GM12878 (cell line): ENCODE measurements around the gene CXADR. TPM values are rescaled to one million over a fixed set of nuclear protein-coding genes. Genes with fewer than 3 reads are reported as not detected.

Source experiments
- ATAC-seq: fragments of 200-7000 bp; cut with Tn5 transposase; 3 replicates; pipeline ENCODE4 v1.9.1; 2020; ENCODE audit warnings: mild to moderate bottlenecking, moderate library complexity
- BruUV-seq: library from RNA; stranded (reverse); fragments of 400-500 nt; replicated peaks from 2 replicates; lab custom pipeline; 2021; lab: Mats Ljungman, UMichigan
- CTCF ChIA-PET: fragments of 300-600 bp; sonication (Branson Sonifier 250); formaldehyde crosslinking; extraction: SDS; loops from one replicate; lab custom pipeline; 2021; ENCODE audit warnings: inconsistent platforms; lab: Yijun Ruan, JAX
- POLR2A ChIA-PET: fragments of 350-600 bp; formaldehyde crosslinking; extraction: SDS; loops from one replicate; lab custom pipeline; 2021; ENCODE audit warnings: inconsistent platforms; lab: Charles Lee
- RAD21 ChIA-PET: fragments of 300-600 bp; sonication (Branson Sonifier 250); formaldehyde crosslinking; loops from one replicate; lab custom pipeline; 2023; ENCODE audit warnings: antibody characterized with exemption; ENCODE audit not compliant: unreplicated experiment; lab: Charles Lee
- SMC1A ChIA-PET: fragments of 300-600 bp; sonication (Branson Sonifier 250); formaldehyde crosslinking; loops from one replicate; lab custom pipeline; 2023; ENCODE audit not compliant: unreplicated experiment, uncharacterized antibody; lab: Charles Lee
- DNase-seq: peaks from one replicate; pipeline ENCODE4 v3.0.0-alpha.2; 2011; ENCODE audit warnings: low read depth, low spot score
- FAIRE-seq: peaks from 3 replicates; lab custom pipeline; 2011; peaks lifted over from hg19 to GRCh38; lab: Jason Lieb, UNC
- H2AFZ ChIP-seq: 2 replicates; pipeline ENCODE4 v1.6.0; 2011; ENCODE audit warnings: low read depth, low read length, control low read depth; ENCODE audit not compliant: control insufficient read depth
- H3K27ac ChIP-seq: 2 replicates; pipeline ENCODE4 v1.5.1; 2011; ENCODE audit warnings: control low read depth; ENCODE audit not compliant: control insufficient read depth, insufficient read depth
- H3K27me3 ChIP-seq, 2 experiments: replicated peaks in 1 of 2; 2 replicates each; pipeline versions ENCODE4 v1.6.0 to v1.6.1; 2011; ENCODE audit warnings: low read length in 1 of 2; ENCODE audit not compliant: control insufficient read depth in 2 of 2, insufficient read depth in 2 of 2
- H3K36me3 ChIP-seq, 2 experiments: 2 replicates each; pipeline ENCODE4 v1.5.1; 2011; ENCODE audit warnings: low read length in 1 of 2; ENCODE audit not compliant: control insufficient read depth in 2 of 2, insufficient read depth in 2 of 2
- H3K4me1 ChIP-seq: 2 replicates; pipeline ENCODE4 v1.6.1; 2011; ENCODE audit warnings: mild to moderate bottlenecking, low read length, moderate library complexity, mixed read lengths; ENCODE audit not compliant: control insufficient read depth, insufficient read depth
- H3K4me2 ChIP-seq: 2 replicates; pipeline ENCODE4 v1.6.0; 2011; ENCODE audit warnings: control low read depth; ENCODE audit not compliant: control insufficient read depth, insufficient read depth
- H3K4me3 ChIP-seq: fragments of 200-600 bp; sonication (generic); 2 replicates; pipeline ENCODE4 v1.5.1; 2016
- H3K79me2 ChIP-seq: 2 replicates; pipeline ENCODE4 v1.6.0; 2011; ENCODE audit warnings: low read length; ENCODE audit not compliant: control insufficient read depth, insufficient read depth
- H3K9ac ChIP-seq: 2 replicates; pipeline ENCODE4 v1.8.0; 2011; ENCODE audit warnings: low read length, control low read depth, mixed read lengths; ENCODE audit not compliant: control insufficient read depth, insufficient read depth
- H3K9me3 ChIP-seq: replicated peaks from 3 replicates; pipeline ENCODE4 v1.5.1; 2011; ENCODE audit warnings: mild to moderate bottlenecking, low read length; ENCODE audit not compliant: control insufficient read depth, insufficient read depth
- H4K20me1 ChIP-seq: 2 replicates; pipeline ENCODE4 v1.6.0; 2011; ENCODE audit not compliant: control insufficient read depth, insufficient read depth
- GATAD2B ChIP-seq: fragments of 450-650 bp; conservative IDR thresholded peaks from 2 replicates; pipeline ENCODE4 v1.6.1; 2017; ENCODE audit warnings: low read depth, mild to moderate bottlenecking, moderate library complexity
- NR2C1 ChIP-seq: fragments of 450-650 bp; IDR thresholded peaks from 2 replicates; pipeline ENCODE4 v1.6.1; 2017; ENCODE audit warnings: antibody characterized with exemption, mild to moderate bottlenecking, moderate library complexity
- NRF1 ChIP-seq: conservative IDR thresholded peaks from 2 replicates; pipeline ENCODE4 v1.6.1; 2011; ENCODE audit warnings: mild to moderate bottlenecking, low read depth, low read length, improper control_type of control experiment
- PML ChIP-seq: IDR thresholded peaks from 2 replicates; pipeline ENCODE4 v1.6.1; 2012; ENCODE audit warnings: low read length, inconsistent platforms
- RFX5 ChIP-seq: IDR thresholded peaks from 2 replicates; pipeline ENCODE4 v1.6.1; 2011; ENCODE audit warnings: low read depth, low read length, improper control_type of control experiment
- SMARCA5 ChIP-seq: fragments of 450-650 bp; IDR thresholded peaks from 2 replicates; pipeline ENCODE4 v1.6.1; 2017; ENCODE audit warnings: mild to moderate bottlenecking
- SREBF1 ChIP-seq: IDR thresholded peaks from 2 replicates; pipeline ENCODE4 v1.6.1; 2012; ENCODE audit warnings: mild to moderate bottlenecking, low read length
- SREBF2 ChIP-seq: IDR thresholded peaks from 2 replicates; pipeline ENCODE4 v1.6.1; 2012; ENCODE audit warnings: mild to moderate bottlenecking, low read length
- STAT1 ChIP-seq: fragments of 450-650 bp; conservative IDR thresholded peaks from 2 replicates; pipeline ENCODE4 v1.6.1; 2014; ENCODE audit warnings: antibody characterized with exemption, mild to moderate bottlenecking
- WRNIP1 ChIP-seq: IDR thresholded peaks from 2 replicates; pipeline ENCODE4 v1.6.1; 2011; ENCODE audit warnings: low read depth, low read length, improper control_type of control experiment, borderline replicate concordance
- ZNF217 ChIP-seq: fragments of 450-650 bp; IDR thresholded peaks from 2 replicates; pipeline ENCODE4 v1.6.1; 2017; ENCODE audit warnings: antibody characterized with exemption, mild to moderate bottlenecking
- ZSCAN29 ChIP-seq: fragments of 450-650 bp; IDR thresholded peaks from 2 replicates; pipeline ENCODE4 v1.6.1; 2017; ENCODE audit warnings: mild to moderate bottlenecking, moderate library complexity
- WGBS: methylation state at CpG from one replicate; pipeline ENCODE4 v1.1.6; 2016; ENCODE audit warnings: low lambda C conversion rate; ENCODE audit not compliant: insufficient replicate concordance, insufficient coverage; ENCODE audit errors: missing lambda C conversion rate; 5-methylcytosine and 5-hydroxymethylcytosine counted together
- in situ Hi-C: fragments of 300-500 bp; cut with MboI; formaldehyde crosslinking; loops from 9 replicates; pipeline ENCODE4 v1.14.3; 2018; ENCODE audit warnings: mixed read lengths
- intact Hi-C: fragments of 100-400 bp; cut with micrococcal nuclease; formaldehyde crosslinking; loops from one replicate; pipeline ENCODE4 v1.14.2; 2022; ENCODE audit not compliant: unreplicated experiment
- polyA plus RNA-seq, 11 experiments: library from polyadenylated mRNA; depleted of rRNA in 4 of 11; unstranded in 6 of 11; stranded (reverse) in 5 of 11; fragments of >200 nt; fragmentation: Nextera tagmentation in 4 of 11; fragmentation: Illumina TruSeq in 1 of 11; extraction: Ambion mirVana in 4 of 11; extraction: Trizol in 1 of 11; gene quantifications; 1 replicate in 1 of 11; 2 replicates in 10 of 11; pipeline versions ENCODE4 v1.2.1 to v1.2.3, GENCODE V29; 2011 to 2016; ENCODE audit warnings: inconsistent platforms in 2 of 11, missing spikeins in 2 of 11, low read depth in 1 of 11
- total RNA-seq, 4 experiments: library from RNA; depleted of rRNA in 3 of 4; stranded (reverse); fragments of >200 nt in 3 of 4; fragmentation: Illumina TruSeq in 1 of 4; extraction: Trizol in 1 of 4; gene quantifications; 2 replicates each; pipeline versions ENCODE4 v1.2.1 to v1.2.3, GENCODE V29; 2013 to 2021
- TF ChIP-seq, protein P1 (sequence below): IDR thresholded peaks from 2 replicates; pipeline ENCODE4 v1.6.1; 2011; ENCODE audit warnings: mild to moderate bottlenecking, low read depth, low read length, moderate library complexity; ENCODE audit not compliant: insufficient replicate concordance
- TF ChIP-seq, protein P2 (sequence below): IDR thresholded peaks from 2 replicates; pipeline ENCODE4 v1.6.1; 2011; ENCODE audit warnings: low read depth, low read length, improper control_type of control experiment, borderline replicate concordance
- TF ChIP-seq, protein P3 (sequence below): fragments of 450-650 bp; IDR thresholded peaks from 2 replicates; pipeline ENCODE4 v1.6.1; 2017; ENCODE audit warnings: mild to moderate bottlenecking
- TF ChIP-seq, protein P4 (sequence below): fragments of 450-650 bp; IDR thresholded peaks from 2 replicates; pipeline ENCODE4 v1.6.1; 2017; ENCODE audit warnings: mild to moderate bottlenecking, low read depth, inconsistent platforms; ENCODE audit not compliant: poor library complexity, severe bottlenecking
- TF ChIP-seq, protein P5 (sequence below): fragments of 450-650 bp; IDR thresholded peaks from 2 replicates; pipeline ENCODE4 v1.6.1; 2016; ENCODE audit warnings: mild to moderate bottlenecking

CXADR gene
- total and polyA plus RNA-seq, 10 of the 15 experiments (the other 5 are each of a cell fraction or from before 2014, with no cell fraction given) = 0.01 to 0.64 (median 0.13) TPM

DNA sequence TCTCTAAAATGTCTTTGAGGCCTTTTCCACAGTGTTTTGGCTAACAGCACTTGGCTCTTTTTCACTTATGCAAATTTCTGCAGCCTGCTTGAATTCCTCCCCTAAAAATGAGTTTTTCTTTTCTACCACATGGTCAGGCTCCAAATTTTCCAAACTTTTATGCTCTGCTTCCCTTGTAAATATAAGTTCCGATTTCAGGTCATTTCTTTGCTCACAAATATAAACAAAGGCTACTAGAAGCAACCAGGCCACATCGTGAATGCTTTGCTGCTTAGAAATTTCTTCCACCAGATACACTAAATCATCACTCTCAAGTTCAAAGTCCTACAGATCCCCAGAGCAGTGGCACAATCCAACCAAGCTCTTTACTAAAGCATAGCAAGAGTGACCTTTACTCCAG, 128.0 kb downstream of the CXADR start:
- POLR2A ChIA-PET = no interaction called here
- H3K4me1 ChIP-seq = no peaks in the 10 kb centered on the region

More for the DNA sequence above, 128.0 kb downstream of the CXADR start:
- no peaks in the 10 kb centered on the region for H3K36me3 ChIP-seq
- ChIA-PET RAD21 (no interaction called here), SMC1A (no interaction called here), CTCF (no interaction called here)
- intact Hi-C loops (no loop called here), in situ Hi-C loops (no loop called here)
- no TSS peak for BruUV-seq
- no peaks in the 10 kb centered on the region for H4K20me1 ChIP-seq
- H3K79me2 ChIP-seq = no peaks in the 10 kb centered on the region
- no peak overlapping the region for H3K4me2 ChIP-seq
- no peak for TF ChIP-seq SMARCA5
- TF ChIP-seq RFX5 = no peak
- no peak for TF ChIP-seq NRF1
- TF ChIP-seq, protein P1, sequence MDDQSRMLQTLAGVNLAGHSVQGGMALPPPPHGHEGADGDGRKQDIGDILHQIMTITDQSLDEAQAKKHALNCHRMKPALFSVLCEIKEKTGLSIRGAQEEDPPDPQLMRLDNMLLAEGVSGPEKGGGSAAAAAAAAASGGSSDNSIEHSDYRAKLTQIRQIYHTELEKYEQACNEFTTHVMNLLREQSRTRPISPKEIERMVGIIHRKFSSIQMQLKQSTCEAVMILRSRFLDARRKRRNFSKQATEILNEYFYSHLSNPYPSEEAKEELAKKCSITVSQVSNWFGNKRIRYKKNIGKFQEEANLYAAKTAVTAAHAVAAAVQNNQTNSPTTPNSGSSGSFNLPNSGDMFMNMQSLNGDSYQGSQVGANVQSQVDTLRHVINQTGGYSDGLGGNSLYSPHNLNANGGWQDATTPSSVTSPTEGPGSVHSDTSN = no peak
- TF ChIP-seq, protein P2, sequence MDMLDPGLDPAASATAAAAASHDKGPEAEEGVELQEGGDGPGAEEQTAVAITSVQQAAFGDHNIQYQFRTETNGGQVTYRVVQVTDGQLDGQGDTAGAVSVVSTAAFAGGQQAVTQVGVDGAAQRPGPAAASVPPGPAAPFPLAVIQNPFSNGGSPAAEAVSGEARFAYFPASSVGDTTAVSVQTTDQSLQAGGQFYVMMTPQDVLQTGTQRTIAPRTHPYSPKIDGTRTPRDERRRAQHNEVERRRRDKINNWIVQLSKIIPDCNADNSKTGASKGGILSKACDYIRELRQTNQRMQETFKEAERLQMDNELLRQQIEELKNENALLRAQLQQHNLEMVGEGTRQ = no peak
- TF ChIP-seq GATAD2B = no peak
- TF ChIP-seq, protein P3, sequence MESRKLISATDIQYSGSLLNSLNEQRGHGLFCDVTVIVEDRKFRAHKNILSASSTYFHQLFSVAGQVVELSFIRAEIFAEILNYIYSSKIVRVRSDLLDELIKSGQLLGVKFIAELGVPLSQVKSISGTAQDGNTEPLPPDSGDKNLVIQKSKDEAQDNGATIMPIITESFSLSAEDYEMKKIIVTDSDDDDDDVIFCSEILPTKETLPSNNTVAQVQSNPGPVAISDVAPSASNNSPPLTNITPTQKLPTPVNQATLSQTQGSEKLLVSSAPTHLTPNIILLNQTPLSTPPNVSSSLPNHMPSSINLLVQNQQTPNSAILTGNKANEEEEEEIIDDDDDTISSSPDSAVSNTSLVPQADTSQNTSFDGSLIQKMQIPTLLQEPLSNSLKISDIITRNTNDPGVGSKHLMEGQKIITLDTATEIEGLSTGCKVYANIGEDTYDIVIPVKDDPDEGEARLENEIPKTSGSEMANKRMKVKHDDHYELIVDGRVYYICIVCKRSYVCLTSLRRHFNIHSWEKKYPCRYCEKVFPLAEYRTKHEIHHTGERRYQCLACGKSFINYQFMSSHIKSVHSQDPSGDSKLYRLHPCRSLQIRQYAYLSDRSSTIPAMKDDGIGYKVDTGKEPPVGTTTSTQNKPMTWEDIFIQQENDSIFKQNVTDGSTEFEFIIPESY = no peak
- no peak for TF ChIP-seq WRNIP1
- TF ChIP-seq NR2C1 = no peak
- TF ChIP-seq ZSCAN29 = no peak
- TF ChIP-seq, protein P4, sequence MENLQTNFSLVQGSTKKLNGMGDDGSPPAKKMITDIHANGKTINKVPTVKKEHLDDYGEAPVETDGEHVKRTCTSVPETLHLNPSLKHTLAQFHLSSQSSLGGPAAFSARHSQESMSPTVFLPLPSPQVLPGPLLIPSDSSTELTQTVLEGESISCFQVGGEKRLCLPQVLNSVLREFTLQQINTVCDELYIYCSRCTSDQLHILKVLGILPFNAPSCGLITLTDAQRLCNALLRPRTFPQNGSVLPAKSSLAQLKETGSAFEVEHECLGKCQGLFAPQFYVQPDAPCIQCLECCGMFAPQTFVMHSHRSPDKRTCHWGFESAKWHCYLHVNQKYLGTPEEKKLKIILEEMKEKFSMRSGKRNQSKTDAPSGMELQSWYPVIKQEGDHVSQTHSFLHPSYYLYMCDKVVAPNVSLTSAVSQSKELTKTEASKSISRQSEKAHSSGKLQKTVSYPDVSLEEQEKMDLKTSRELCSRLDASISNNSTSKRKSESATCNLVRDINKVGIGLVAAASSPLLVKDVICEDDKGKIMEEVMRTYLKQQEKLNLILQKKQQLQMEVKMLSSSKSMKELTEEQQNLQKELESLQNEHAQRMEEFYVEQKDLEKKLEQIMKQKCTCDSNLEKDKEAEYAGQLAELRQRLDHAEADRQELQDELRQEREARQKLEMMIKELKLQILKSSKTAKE = no peak
- TF ChIP-seq SREBF1 = no peak
- TF ChIP-seq STAT1 = no peak
- no peak for TF ChIP-seq ZNF217
- TF ChIP-seq, protein P5, sequence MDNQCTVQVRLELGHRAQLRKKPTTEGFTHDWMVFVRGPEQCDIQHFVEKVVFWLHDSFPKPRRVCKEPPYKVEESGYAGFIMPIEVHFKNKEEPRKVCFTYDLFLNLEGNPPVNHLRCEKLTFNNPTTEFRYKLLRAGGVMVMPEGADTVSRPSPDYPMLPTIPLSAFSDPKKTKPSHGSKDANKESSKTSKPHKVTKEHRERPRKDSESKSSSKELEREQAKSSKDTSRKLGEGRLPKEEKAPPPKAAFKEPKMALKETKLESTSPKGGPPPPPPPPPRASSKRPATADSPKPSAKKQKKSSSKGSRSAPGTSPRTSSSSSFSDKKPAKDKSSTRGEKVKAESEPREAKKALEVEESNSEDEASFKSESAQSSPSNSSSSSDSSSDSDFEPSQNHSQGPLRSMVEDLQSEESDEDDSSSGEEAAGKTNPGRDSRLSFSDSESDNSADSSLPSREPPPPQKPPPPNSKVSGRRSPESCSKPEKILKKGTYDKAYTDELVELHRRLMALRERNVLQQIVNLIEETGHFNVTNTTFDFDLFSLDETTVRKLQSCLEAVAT = no peak
- no peak for TF ChIP-seq PML
- no peak for TF ChIP-seq SREBF2
- no peak for ATAC-seq
- H2AFZ ChIP-seq = no peak overlapping the region
- H3K9ac ChIP-seq = no peak overlapping the region
- FAIRE-seq = no peak
- H3K27me3 ChIP-seq = no peaks in the 10 kb centered on the region
- no peak overlapping the region for H3K4me3 ChIP-seq
- no peak for DNase-seq
- H3K9me3 ChIP-seq = no peaks in the 10 kb centered on the region
- no peak overlapping the region for H3K27ac ChIP-seq
- WGBS = 40% methylated on average over 2 of the region's 2 CpGs
